ENCODE results near the gene ACBD6. TPM values are rescaled to one million over a fixed set of nuclear protein-coding genes. Genes with fewer than 3 reads are reported as not detected.

Gene ACBD6
- total RNA-seq, 1 experiment from 2014 or later: 136 TPM

GRCh38 chr1:180505732-180506335 is 3.5 kb upstream of the ACBD6 start:
- ChIA-PET POLR2A (interaction anchor here (0.6 to 8.4 kb wide), 5 partner anchors 9 to 318 kb away, joined by 3 to 151 read pairs (median 3); no protein-coding TSS in a partner anchor), CTCF (interaction anchor here (0.5 to 7.6 kb wide), 7 partner anchors 8 to 375 kb away, joined by 3 to 86 read pairs (median 5); no protein-coding TSS in a partner anchor)
- no peak for TF ChIP-seq CTCF (IDR thresholded peaks at IDR 0.05; ENCODE audit: unreplicated experiment)
- Mint-ChIP-seq H3K4me1 (ENCODE audit: insufficient read depth, unreplicated experiment) (peaks cover 28% of the 10 kb centered on the region), H3K4me3 (ENCODE audit: unreplicated experiment) (no peak overlapping the region), H3K27me3 (ENCODE audit: insufficient read depth, unreplicated experiment) (no peaks in the 10 kb centered on the region), H3K36me3 (ENCODE audit: insufficient read depth, unreplicated experiment) (peaks cover 16% of the 10 kb centered on the region), H3K27ac (ENCODE audit: low read depth, unreplicated experiment) (peak overlapping the region; percentile 40), H3K9me3 (ENCODE audit: unreplicated experiment) (no peaks in the 10 kb centered on the region)
- no TSS peak for BruUV-seq (replicated peaks)
- peak; percentile 66 for DNase-seq (ENCODE audit: unreplicated experiment)
- intact Hi-C loops (cut with micrococcal nuclease): no loop called here

GRCh38 chr1:180504186-180504585 is 1.8 kb upstream of the ACBD6 start:
- H3K9me3 Mint-ChIP-seq (ENCODE audit: unreplicated experiment): no peaks in the 10 kb centered on the region
- no peak for TF ChIP-seq CTCF (IDR thresholded peaks at IDR 0.05; ENCODE audit: unreplicated experiment)
- ChIA-PET CTCF (interaction anchor here (0.7 to 7.6 kb wide), 8 partner anchors 10 to 638 kb away, joined by 3 to 86 read pairs (median 4); no protein-coding TSS in a partner anchor), POLR2A (interaction anchor here (0.6 to 8.4 kb wide), 19 partner anchors 10 to 586 kb away, joined by 3 to 151 read pairs (median 4); partner anchors contain the start of genes STX6 and XPR1)
- no TSS peak for BruUV-seq (replicated peaks)
- H3K4me3 Mint-ChIP-seq (ENCODE audit: unreplicated experiment): no peak overlapping the region
- no peaks in the 10 kb centered on the region for H3K27me3 Mint-ChIP-seq (ENCODE audit: insufficient read depth, unreplicated experiment)
- DNase-seq (ENCODE audit: unreplicated experiment): no peak
- intact Hi-C loops (cut with micrococcal nuclease): no loop called here
- peaks cover 33% of the 10 kb centered on the region for H3K4me1 Mint-ChIP-seq (ENCODE audit: insufficient read depth, unreplicated experiment)
- no peak overlapping the region for H3K27ac Mint-ChIP-seq (ENCODE audit: low read depth, unreplicated experiment)
- H3K36me3 Mint-ChIP-seq (ENCODE audit: insufficient read depth, unreplicated experiment): peaks cover 30% of the 10 kb centered on the region

DNA sequence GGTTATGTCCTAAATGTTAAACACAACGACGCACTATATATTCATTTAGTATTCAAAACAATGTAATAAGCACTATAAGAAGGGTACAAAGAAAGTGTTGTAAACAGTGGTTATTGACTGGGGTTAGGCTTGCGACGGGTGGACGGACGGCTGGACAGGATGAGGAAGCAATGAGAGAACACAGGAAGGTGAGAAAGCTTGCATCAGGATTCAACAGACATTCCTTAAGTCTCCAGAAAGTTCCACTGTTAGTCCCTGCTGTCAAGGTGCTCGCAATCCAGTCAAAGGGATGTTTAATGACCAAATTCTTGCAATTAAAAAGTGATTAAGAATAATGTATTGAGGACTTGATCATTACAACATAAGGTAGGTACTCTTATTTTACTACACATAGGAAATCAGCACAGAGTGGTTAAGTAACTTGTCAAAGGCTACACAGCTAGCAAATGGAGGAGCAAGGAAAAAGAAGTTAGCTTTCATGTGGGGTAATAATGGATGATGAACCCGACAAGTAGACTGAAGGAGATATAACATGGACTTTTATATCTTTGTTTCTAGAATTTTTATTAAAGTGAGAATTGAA is 994 bp upstream of the ACBD6 start:
- Mint-ChIP-seq H3K4me1 (ENCODE audit: insufficient read depth, unreplicated experiment) (peaks cover 33% of the 10 kb centered on the region), H3K4me3 (ENCODE audit: unreplicated experiment) (peak overlapping the region; percentile 94), H3K27me3 (ENCODE audit: insufficient read depth, unreplicated experiment) (no peaks in the 10 kb centered on the region), H3K27ac (ENCODE audit: low read depth, unreplicated experiment) (peak overlapping the region; percentile 97), H3K36me3 (ENCODE audit: insufficient read depth, unreplicated experiment) (peaks cover 33% of the 10 kb centered on the region), H3K9me3 (ENCODE audit: unreplicated experiment) (no peaks in the 10 kb centered on the region)
- DNase-seq (ENCODE audit: unreplicated experiment): peak; percentile 53
- no peak for TF ChIP-seq CTCF (IDR thresholded peaks at IDR 0.05; ENCODE audit: unreplicated experiment)
- CTCF ChIA-PET: interaction anchor here (0.6 to 7.6 kb wide), 10 partner anchors 11 to 664 kb away, joined by 3 to 86 read pairs (median 3); no protein-coding TSS in a partner anchor
- BruUV-seq (replicated peaks): TSS peak; percentile 44
- intact Hi-C loops (cut with micrococcal nuclease): no loop called here
- POLR2A ChIA-PET: interaction anchor here (0.5 to 8.4 kb wide), 34 partner anchors 11 to 877 kb away, joined by 3 to 151 read pairs (median 4); partner anchors contain the start of genes STX6, TOR1AIP1 and XPR1

- H3K36me3 Mint-ChIP-seq (ENCODE audit: insufficient read depth, unreplicated experiment): peaks cover 44% of the 10 kb centered on the region
- no peaks in the 10 kb centered on the region for H3K9me3 Mint-ChIP-seq (ENCODE audit: unreplicated experiment)
- BruUV-seq (replicated peaks): TSS peak; percentile 32
- ChIA-PET CTCF (interaction anchor here (0.5 to 7.6 kb wide), 25 partner anchors 9 to 1826 kb away, joined by 3 to 86 read pairs (median 4); no protein-coding TSS in a partner anchor), POLR2A (interaction anchor here (0.6 to 8.4 kb wide), 47 partner anchors 9 to 1768 kb away, joined by 3 to 151 read pairs (median 4); partner anchors contain the start of genes CEP350, MR1, STX6 and TOR1AIP1)
- peak; percentile 85 for DNase-seq (ENCODE audit: unreplicated experiment)
- intact Hi-C loops (cut with micrococcal nuclease): no loop called here
- H3K4me1 Mint-ChIP-seq (ENCODE audit: insufficient read depth, unreplicated experiment): peaks cover 33% of the 10 kb centered on the region
- peak overlapping the region; percentile 94 for H3K4me3 Mint-ChIP-seq (ENCODE audit: unreplicated experiment)
- no peaks in the 10 kb centered on the region for H3K27me3 Mint-ChIP-seq (ENCODE audit: insufficient read depth, unreplicated experiment)
- TF ChIP-seq CTCF (IDR thresholded peaks at IDR 0.05; ENCODE audit: unreplicated experiment): no peak
- peak overlapping the region; percentile 97 for H3K27ac Mint-ChIP-seq (ENCODE audit: low read depth, unreplicated experiment)
Observed at GRCh38 chr1:180501865-180502360, 464 bp downstream of the ACBD6 start.
